Hepatocyte (in vitro differentiated cells): ENCODE data around the gene RAPGEFL1. TPM values are rescaled to one million over a fixed set of nuclear protein-coding genes. Genes with fewer than 3 reads are reported as not detected.

Experiments used
- DNase-seq: peaks from one replicate; pipeline ENCODE4 v3.0.0-alpha.2; 2016; ENCODE audit warnings: low spot score
- H2AFZ ChIP-seq: fragments of 200-600 bp; sonication (generic); 2 replicates; pipeline ENCODE4 v1.6.0; 2016; ENCODE audit warnings: antibody characterized with exemption, mild to moderate bottlenecking
- H3K27ac ChIP-seq: fragments of 200-600 bp; sonication (generic); 2 replicates; pipeline ENCODE4 v1.5.1; 2016; ENCODE audit warnings: mild to moderate bottlenecking
- H3K27me3 ChIP-seq: fragments of 200-600 bp; sonication (generic); 2 replicates; pipeline ENCODE4 v1.6.1; 2016
- H3K36me3 ChIP-seq: fragments of 200-600 bp; sonication (generic); replicated peaks from 2 replicates; pipeline ENCODE4 v1.5.1; 2016; ENCODE audit warnings: low read depth; ENCODE audit not compliant: insufficient read depth
- H3K4me1 ChIP-seq: fragments of 200-600 bp; sonication (generic); 2 replicates; pipeline ENCODE4 v1.5.1; 2016; ENCODE audit warnings: mild to moderate bottlenecking, moderate library complexity; ENCODE audit not compliant: insufficient read depth
- H3K4me2 ChIP-seq: fragments of 200-600 bp; sonication (generic); 2 replicates; pipeline ENCODE4 v1.6.0; 2016
- H3K4me3 ChIP-seq: fragments of 200-600 bp; sonication (generic); 2 replicates; pipeline ENCODE4 v1.5.1; 2016; ENCODE audit warnings: mild to moderate bottlenecking
- H3K79me2 ChIP-seq: fragments of 200-600 bp; sonication (generic); 2 replicates; pipeline ENCODE4 v1.6.0; 2017; ENCODE audit warnings: mild to moderate bottlenecking
- H3K9me2 ChIP-seq: fragments of 200-600 bp; sonication (generic); replicated peaks from 2 replicates; pipeline ENCODE4 v1.6.0; 2017; ENCODE audit warnings: mild to moderate bottlenecking; ENCODE audit not compliant: insufficient read depth
- H3K9me3 ChIP-seq: fragments of 200-600 bp; sonication (generic); 2 replicates; pipeline ENCODE4 v1.5.1; 2016; ENCODE audit warnings: low read depth, mild to moderate bottlenecking
- H4K20me1 ChIP-seq: fragments of 200-600 bp; sonication (generic); 2 replicates; pipeline ENCODE4 v1.6.0; 2016; ENCODE audit warnings: mild to moderate bottlenecking; ENCODE audit not compliant: insufficient read depth, poor library complexity, severe bottlenecking
- EZH2 ChIP-seq: fragments of 200-600 bp; sonication (generic); IDR thresholded peaks from 2 replicates; pipeline ENCODE4 v1.6.1; 2016; ENCODE audit warnings: antibody characterized with exemption, mild to moderate bottlenecking, borderline replicate concordance
- EZH2phosphoT487 ChIP-seq: fragments of 200-600 bp; sonication (generic); IDR thresholded peaks from one replicate; pipeline ENCODE4 v1.6.1; 2018; ENCODE audit warnings: antibody characterized with exemption, mild to moderate bottlenecking, low read depth, moderate library complexity; ENCODE audit not compliant: unreplicated experiment, severe bottlenecking
- WGBS: methylation state at CpG from one replicate; pipeline ENCODE4 v1.1.6; 2016; ENCODE audit warnings: low lambda C conversion rate; ENCODE audit errors: missing lambda C conversion rate; 5-methylcytosine and 5-hydroxymethylcytosine counted together
- polyA plus RNA-seq: library from polyadenylated mRNA; unstranded; fragments of >200 nt; fragmentation: Nextera tagmentation; extraction: Ambion mirVana; gene quantifications from 2 replicates; pipeline ENCODE4 v1.2.1, GENCODE V29; 2016
- total RNA-seq: library from RNA; depleted of rRNA; stranded (reverse); fragments of >200 nt; gene quantifications from 2 replicates; pipeline ENCODE4 v1.2.3, GENCODE V29; 2014
- TF ChIP-seq, protein P1 (sequence below): fragments of 200-600 bp; sonication (generic); IDR thresholded peaks from 2 replicates; pipeline ENCODE4 v1.5.1; 2016; ENCODE audit warnings: antibody characterized with exemption, mild to moderate bottlenecking; ENCODE audit not compliant: poor library complexity

RAPGEFL1 gene
- total and polyA plus RNA-seq, 2 experiments from 2014 or later = 4.2 to 4.9 TPM

DNA sequence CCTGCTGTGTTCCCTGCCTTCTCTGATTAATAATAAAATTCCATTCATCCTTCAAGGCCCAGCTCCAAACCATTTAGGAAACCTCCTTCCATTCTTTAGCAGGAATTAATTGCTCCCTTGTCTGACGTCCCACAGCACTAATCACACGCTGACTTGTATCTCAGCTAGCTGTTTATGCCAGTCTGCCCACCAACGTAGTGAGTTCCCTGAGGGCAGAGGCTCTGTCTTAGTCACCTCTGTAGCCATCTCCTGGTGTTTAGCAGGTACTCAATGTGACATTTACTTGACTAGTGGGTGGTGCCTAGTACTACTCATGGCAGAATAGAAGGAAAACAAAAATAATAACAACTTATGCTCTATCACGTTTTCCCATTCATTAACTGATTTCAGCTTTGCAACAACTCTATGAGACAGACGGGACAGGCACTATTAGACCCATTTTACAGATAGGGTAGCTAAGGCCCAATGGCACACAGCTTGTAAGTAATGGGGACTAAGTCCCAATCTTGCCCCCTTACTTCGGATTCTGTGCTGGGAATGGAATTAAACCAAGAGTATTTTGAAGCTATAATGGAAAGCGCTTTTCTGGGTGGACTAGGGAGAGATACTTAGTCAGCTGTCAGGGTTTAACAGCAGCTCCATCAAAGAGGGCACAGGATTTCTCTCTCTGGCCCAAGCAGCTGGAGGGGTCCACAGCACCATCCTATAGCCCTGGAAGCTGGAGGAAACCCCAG, 40.9 kb downstream of the RAPGEFL1 start:
- H3K36me3 ChIP-seq = no peaks in the 10 kb centered on the region
- peak overlapping the region; percentile 83 for H2AFZ ChIP-seq
- H3K27me3 ChIP-seq = no peaks in the 10 kb centered on the region
- H3K4me3 ChIP-seq = no peak overlapping the region
- peak overlapping the region; percentile 93 for H3K27ac ChIP-seq
- no peaks in the 10 kb centered on the region for H3K4me1 ChIP-seq
- TF ChIP-seq EZH2 (no peak), EZH2phosphoT487 (no peak)
- TF ChIP-seq, protein P1, sequence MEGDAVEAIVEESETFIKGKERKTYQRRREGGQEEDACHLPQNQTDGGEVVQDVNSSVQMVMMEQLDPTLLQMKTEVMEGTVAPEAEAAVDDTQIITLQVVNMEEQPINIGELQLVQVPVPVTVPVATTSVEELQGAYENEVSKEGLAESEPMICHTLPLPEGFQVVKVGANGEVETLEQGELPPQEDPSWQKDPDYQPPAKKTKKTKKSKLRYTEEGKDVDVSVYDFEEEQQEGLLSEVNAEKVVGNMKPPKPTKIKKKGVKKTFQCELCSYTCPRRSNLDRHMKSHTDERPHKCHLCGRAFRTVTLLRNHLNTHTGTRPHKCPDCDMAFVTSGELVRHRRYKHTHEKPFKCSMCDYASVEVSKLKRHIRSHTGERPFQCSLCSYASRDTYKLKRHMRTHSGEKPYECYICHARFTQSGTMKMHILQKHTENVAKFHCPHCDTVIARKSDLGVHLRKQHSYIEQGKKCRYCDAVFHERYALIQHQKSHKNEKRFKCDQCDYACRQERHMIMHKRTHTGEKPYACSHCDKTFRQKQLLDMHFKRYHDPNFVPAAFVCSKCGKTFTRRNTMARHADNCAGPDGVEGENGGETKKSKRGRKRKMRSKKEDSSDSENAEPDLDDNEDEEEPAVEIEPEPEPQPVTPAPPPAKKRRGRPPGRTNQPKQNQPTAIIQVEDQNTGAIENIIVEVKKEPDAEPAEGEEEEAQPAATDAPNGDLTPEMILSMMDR = no peak
- H3K4me2 ChIP-seq = peak overlapping the region; percentile 79
- no peaks in the 10 kb centered on the region for H4K20me1 ChIP-seq
- no peak for DNase-seq
- H3K79me2 ChIP-seq = peaks cover 24% of the 10 kb centered on the region
- WGBS = 73% methylated on average over 7 of the region's 7 CpGs
- H3K9me2 ChIP-seq = no peaks in the 10 kb centered on the region
- H3K9me3 ChIP-seq = no peaks in the 10 kb centered on the region

- Histone ChIP-seq H3K27ac (peak within 1 kb of the TSS; percentile 93), H3K4me2 (peak within 1 kb of the TSS; percentile 82), H3K79me2 (peaks cover 32% of the 10 kb centered on the region), H3K4me1 (no peaks in the 10 kb centered on the region), H4K20me1 (peaks cover 3% of the 10 kb centered on the region), H3K27me3 (no peaks in the 10 kb centered on the region), H3K9me2 (no peaks in the 10 kb centered on the region), H3K36me3 (no peaks in the 10 kb centered on the region), H2AFZ (peak within 1 kb of the TSS; percentile 83), H3K9me3 (no peaks in the 10 kb centered on the region), H3K4me3 (peak within 1 kb of the TSS; percentile 30)
- DNase-seq = peak; percentile 98
- TF ChIP-seq, protein P1 = peak; percentile 49
- TF ChIP-seq EZH2 (no peak), EZH2phosphoT487 (no peak)
- WGBS = 4% methylated on average over 31 of the region's 59 CpGs
These were observed 41.7 kb downstream of the RAPGEFL1 start, which contains the start of gene WIPF2 for GRCh38 chr17:40218740-40219593. Gene WIPF2 (plus strand): TSS chr17:40219304. CDS start chr17:40256460, 37,156 bp downstream.

DNA sequence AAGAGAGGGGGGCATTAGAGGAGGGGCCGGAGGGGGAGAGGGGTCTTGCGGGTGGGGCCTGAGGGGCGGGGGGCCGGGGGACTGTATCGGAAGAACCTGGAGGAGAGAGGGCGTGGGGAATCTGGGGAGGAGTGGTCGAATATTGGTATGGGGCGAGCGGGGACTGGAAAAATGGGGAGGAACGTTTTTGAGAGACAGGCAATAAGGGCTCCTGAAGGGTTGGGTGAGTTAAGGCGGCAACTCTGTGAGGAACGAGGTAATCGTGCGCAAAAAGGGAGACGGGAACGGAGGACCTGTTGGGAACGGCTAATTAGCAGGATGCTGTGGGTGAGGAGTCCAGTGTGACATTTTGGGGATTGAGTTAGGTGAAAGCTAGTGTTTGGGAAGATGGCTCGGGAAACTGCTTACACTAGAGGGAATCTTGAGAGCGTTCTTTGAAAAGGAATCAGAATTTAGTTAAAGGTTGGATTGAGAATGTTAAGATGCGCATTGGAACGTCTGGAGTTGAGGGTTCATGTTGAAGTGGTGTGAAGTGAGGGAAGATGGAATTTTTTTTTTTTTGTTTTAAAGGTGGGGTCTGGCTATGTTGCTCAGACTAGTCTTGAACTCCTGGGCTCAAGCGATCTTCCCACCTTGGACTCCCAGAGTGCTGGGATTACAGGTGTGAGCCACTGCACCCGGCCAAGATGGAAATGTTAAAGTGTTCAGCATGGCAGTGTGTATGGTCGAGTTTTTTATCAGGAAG, 42.5 kb downstream of the RAPGEFL1 start:
- Histone ChIP-seq H3K79me2 (peaks cover 39% of the 10 kb centered on the region), H3K4me2 (peak overlapping the region; percentile 82), H3K4me3 (peak overlapping the region; percentile 20), H3K9me2 (no peaks in the 10 kb centered on the region), H3K4me1 (no peaks in the 10 kb centered on the region), H3K27ac (peak overlapping the region; percentile 93), H4K20me1 (peaks cover 3% of the 10 kb centered on the region), H3K27me3 (no peaks in the 10 kb centered on the region), H3K36me3 (no peaks in the 10 kb centered on the region), H3K9me3 (no peaks in the 10 kb centered on the region), H2AFZ (peak overlapping the region; percentile 17)
- 10% methylated on average over 17 of the region's 24 CpGs for WGBS
- peak; percentile 73 for DNase-seq
- TF ChIP-seq EZH2 (no peak), EZH2phosphoT487 (no peak)
- TF ChIP-seq, protein P1 = no peak
